ENCODE results near the gene TRIM2.
A peak's percentile ranks its signal among the peaks of the same experiment; 100 is the strongest.

The TRIM2 gene

GRCh38 chr4:153222707-153223426 lies 18.6 kb downstream of the TRIM2 start:
- no peak for TF ChIP-seq CTCF (IDR thresholded peaks at IDR 0.05; ENCODE audit: low read depth, low read length)
- H3K4me3 ChIP-seq (ENCODE audit: low read depth, low read length): peak overlapping the region; percentile 71

- H3K4me3 ChIP-seq (ENCODE audit: low read depth, low read length): peak overlapping the region; percentile 71
- no peak for TF ChIP-seq CTCF (IDR thresholded peaks at IDR 0.05; ENCODE audit: low read depth, low read length)
These were observed 19.2 kb downstream of the TRIM2 start for GRCh38 chr4:153223427-153223801.

GRCh38 chr4:153223930-153224329 lies 19.7 kb downstream of the TRIM2 start:
- peak overlapping the region; percentile 71 for H3K4me3 ChIP-seq (ENCODE audit: low read depth, low read length)
- no peak for TF ChIP-seq CTCF (IDR thresholded peaks at IDR 0.05; ENCODE audit: low read depth, low read length)

GRCh38 chr4:153224474-153224873 lies 20.2 kb downstream of the TRIM2 start:
- no peak for TF ChIP-seq CTCF (IDR thresholded peaks at IDR 0.05; ENCODE audit: low read depth, low read length)
- H3K4me3 ChIP-seq (ENCODE audit: low read depth, low read length): peak overlapping the region; percentile 71

- TF ChIP-seq CTCF (IDR thresholded peaks at IDR 0.05; ENCODE audit: low read depth, low read length): no peak
- H3K4me3 ChIP-seq (ENCODE audit: low read depth, low read length): no peak overlapping the region
These were observed 23.3 kb downstream of the TRIM2 start for GRCh38 chr4:153227469-153228075.

GRCh38 chr4:153228512-153229140 lies 24.4 kb downstream of the TRIM2 start:
- H3K4me3 ChIP-seq (ENCODE audit: low read depth, low read length): no peak overlapping the region
- TF ChIP-seq CTCF (IDR thresholded peaks at IDR 0.05; ENCODE audit: low read depth, low read length): no peak

GRCh38 chr4:153229545-153229944 lies 25.3 kb downstream of the TRIM2 start:
- no peak for TF ChIP-seq CTCF (IDR thresholded peaks at IDR 0.05; ENCODE audit: low read depth, low read length)

More at GRCh38 chr4:153229545-153229944, 25.3 kb downstream of the TRIM2 start:
- no peak overlapping the region for H3K4me3 ChIP-seq (ENCODE audit: low read depth, low read length)

Data from WI38 (cell line).